Chondrocyte (in vitro differentiated cells): ENCODE results near the gene SYNC. TPM values are rescaled to one million over a fixed set of nuclear protein-coding genes. Genes with fewer than 3 reads are reported as not detected.

Experiments used
- DNase-seq: peaks from one replicate; pipeline ENCODE4 v3.0.0; 2021; ENCODE audit warnings: mixed read lengths, low spot score
- H3K27ac Mint-ChIP-seq: one replicate; pipeline ENCODE4 v1.8.0; 2021; ENCODE audit warnings: mild to moderate bottlenecking, moderate library complexity, mixed read lengths; ENCODE audit not compliant: unreplicated experiment
- H3K27me3 Mint-ChIP-seq: 2 replicates; pipeline ENCODE4 v1.8.0; 2021; ENCODE audit warnings: low read depth, mixed read lengths
- H3K36me3 Mint-ChIP-seq: 2 replicates; pipeline ENCODE4 v1.8.0; 2021; ENCODE audit warnings: low read depth, mixed read lengths
- H3K4me1 Mint-ChIP-seq: 2 replicates; pipeline ENCODE4 v1.8.0; 2021; ENCODE audit warnings: low read depth, mild to moderate bottlenecking, mixed read lengths
- H3K4me3 Mint-ChIP-seq: one replicate; pipeline ENCODE4 v1.8.0; 2021; ENCODE audit warnings: mild to moderate bottlenecking, moderate library complexity, mixed read lengths; ENCODE audit not compliant: unreplicated experiment
- H3K9me3 Mint-ChIP-seq: 2 replicates; pipeline ENCODE4 v1.8.0; 2021; ENCODE audit warnings: low read depth, mixed read lengths
- total RNA-seq: library from RNA; stranded (reverse); gene quantifications from 3 replicates; pipeline ENCODE4 v1.2.1, GENCODE V29; 2021
- TF ChIP-seq, protein P1 (sequence below): fragments of 200-600 bp; sonication (generic); IDR thresholded peaks from 2 replicates; pipeline ENCODE4 v1.5.0; 2021; ENCODE audit warnings: antibody characterized with exemption, mild to moderate bottlenecking, moderate library complexity

SYNC gene
- total RNA-seq, 1 donor from 2014 or later = 71.8 TPM

DNA sequence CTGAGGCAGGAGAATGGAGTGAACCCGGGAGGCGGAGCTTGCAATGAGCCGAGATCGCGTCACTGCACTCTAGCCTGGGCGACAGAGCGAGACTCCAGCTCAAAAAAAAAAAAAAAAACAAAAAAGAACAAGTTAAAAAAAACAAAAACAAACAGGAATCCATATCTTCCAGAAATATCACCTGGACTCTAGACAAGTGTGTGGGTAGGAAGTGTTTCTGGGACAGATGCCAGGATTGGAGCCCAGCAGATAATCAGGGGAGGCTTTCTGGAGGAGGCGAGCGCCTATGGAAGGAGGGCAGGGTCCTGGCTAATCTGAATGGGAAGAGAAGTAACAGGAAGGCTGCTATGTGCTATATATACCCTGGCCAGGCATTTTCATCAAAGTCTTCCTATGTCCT is 43.6 kb upstream of the SYNC start:
- Mint-ChIP-seq H3K27me3 (no peaks in the 10 kb centered on the region), H3K4me3 (no peak overlapping the region), H3K4me1 (peaks cover 12% of the 10 kb centered on the region), H3K9me3 (no peaks in the 10 kb centered on the region), H3K36me3 (peaks cover 1% of the 10 kb centered on the region), H3K27ac (no peak overlapping the region)
- TF ChIP-seq, protein P1, sequence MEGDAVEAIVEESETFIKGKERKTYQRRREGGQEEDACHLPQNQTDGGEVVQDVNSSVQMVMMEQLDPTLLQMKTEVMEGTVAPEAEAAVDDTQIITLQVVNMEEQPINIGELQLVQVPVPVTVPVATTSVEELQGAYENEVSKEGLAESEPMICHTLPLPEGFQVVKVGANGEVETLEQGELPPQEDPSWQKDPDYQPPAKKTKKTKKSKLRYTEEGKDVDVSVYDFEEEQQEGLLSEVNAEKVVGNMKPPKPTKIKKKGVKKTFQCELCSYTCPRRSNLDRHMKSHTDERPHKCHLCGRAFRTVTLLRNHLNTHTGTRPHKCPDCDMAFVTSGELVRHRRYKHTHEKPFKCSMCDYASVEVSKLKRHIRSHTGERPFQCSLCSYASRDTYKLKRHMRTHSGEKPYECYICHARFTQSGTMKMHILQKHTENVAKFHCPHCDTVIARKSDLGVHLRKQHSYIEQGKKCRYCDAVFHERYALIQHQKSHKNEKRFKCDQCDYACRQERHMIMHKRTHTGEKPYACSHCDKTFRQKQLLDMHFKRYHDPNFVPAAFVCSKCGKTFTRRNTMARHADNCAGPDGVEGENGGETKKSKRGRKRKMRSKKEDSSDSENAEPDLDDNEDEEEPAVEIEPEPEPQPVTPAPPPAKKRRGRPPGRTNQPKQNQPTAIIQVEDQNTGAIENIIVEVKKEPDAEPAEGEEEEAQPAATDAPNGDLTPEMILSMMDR = no peak
- no peak for DNase-seq

DNA sequence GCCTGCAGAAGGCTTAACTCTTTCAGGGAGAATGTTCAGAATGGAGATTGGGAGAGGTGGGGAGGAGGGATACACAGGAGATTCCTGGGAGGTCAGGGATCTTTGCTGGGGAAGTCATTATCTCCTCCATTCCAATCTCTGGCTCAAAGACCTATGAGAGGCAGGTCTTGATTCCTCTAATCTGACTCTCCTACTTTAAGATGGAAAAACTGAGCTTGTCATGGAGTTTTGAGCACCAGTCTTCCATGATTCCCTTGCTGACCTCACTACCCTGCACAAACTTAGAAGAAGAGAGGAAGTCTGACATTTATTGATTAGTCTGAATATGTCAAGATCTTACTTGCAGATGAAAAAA is 41.5 kb upstream of the SYNC start:
- Mint-ChIP-seq H3K9me3 (no peaks in the 10 kb centered on the region), H3K27me3 (no peaks in the 10 kb centered on the region), H3K4me1 (peaks cover 12% of the 10 kb centered on the region), H3K36me3 (peaks cover 1% of the 10 kb centered on the region), H3K27ac (peak overlapping the region; percentile 6), H3K4me3 (no peak overlapping the region)
- TF ChIP-seq, protein P1 = no peak
- DNase-seq = no peak

GRCh38 chr1:32743380-32744070 is 41.0 kb upstream of the SYNC start:
- Mint-ChIP-seq H3K4me3 (peak overlapping the region; percentile 74), H3K27me3 (no peaks in the 10 kb centered on the region), H3K36me3 (peaks cover 1% of the 10 kb centered on the region), H3K9me3 (no peaks in the 10 kb centered on the region), H3K4me1 (peaks cover 12% of the 10 kb centered on the region), H3K27ac (peak overlapping the region; percentile 6)
- no peak for DNase-seq
- TF ChIP-seq, protein P1 = no peak

DNA sequence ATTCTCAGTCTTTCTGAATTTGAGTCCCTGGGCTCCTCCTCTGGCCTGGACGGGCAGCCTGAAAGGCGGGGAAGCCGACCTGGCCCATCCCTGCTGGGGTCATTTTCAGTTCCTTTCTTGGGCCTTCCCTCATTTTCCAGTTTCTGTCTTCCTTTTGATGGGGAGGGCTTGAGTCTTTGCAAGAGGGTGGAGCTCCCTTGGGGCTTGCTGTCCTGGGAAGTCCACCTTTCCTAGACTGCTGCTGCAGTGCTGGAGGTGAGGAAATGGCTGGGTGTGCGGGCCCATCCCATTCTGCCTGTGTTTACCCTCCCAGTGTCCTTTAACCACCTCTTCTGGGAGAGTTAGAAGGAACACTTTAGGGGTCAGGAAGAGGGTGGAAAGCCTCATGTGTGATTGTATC is 40.4 kb upstream of the SYNC start:
- no peaks in the 10 kb centered on the region for H3K9me3 Mint-ChIP-seq
- H3K27me3 Mint-ChIP-seq = no peaks in the 10 kb centered on the region
- peak overlapping the region; percentile 74 for H3K4me3 Mint-ChIP-seq
- peaks cover 1% of the 10 kb centered on the region for H3K36me3 Mint-ChIP-seq
- no peak overlapping the region for H3K27ac Mint-ChIP-seq
- no peak for DNase-seq
- TF ChIP-seq, protein P1 = no peak
- peaks cover 12% of the 10 kb centered on the region for H3K4me1 Mint-ChIP-seq

- no peak for DNase-seq
- peak overlapping the region; percentile 74 for H3K4me3 Mint-ChIP-seq
- H3K9me3 Mint-ChIP-seq = no peaks in the 10 kb centered on the region
- peak overlapping the region; percentile 36 for H3K27ac Mint-ChIP-seq
- H3K4me1 Mint-ChIP-seq = peaks cover 12% of the 10 kb centered on the region
- H3K27me3 Mint-ChIP-seq = no peaks in the 10 kb centered on the region
- H3K36me3 Mint-ChIP-seq = peaks cover under 1% of the 10 kb centered on the region
- TF ChIP-seq, protein P1 = no peak
Observed at GRCh38 chr1:32742199-32742947, 39.8 kb upstream of the SYNC start.
